Astrocyte of the cerebellum (primary cell): Measurements from ENCODE around the gene DCP2.

Source experiments
- DNase-seq: peaks from one replicate; pipeline ENCODE4 v3.0.0-alpha.2; 2011; ENCODE audit warnings: low read depth
- H3K4me3 ChIP-seq: 2 replicates; pipeline ENCODE4 v1.5.1; 2011; ENCODE audit warnings: mild to moderate bottlenecking, low read depth, low read length, moderate library complexity
- in situ Hi-C: cut with HindIII; loops from 2 replicates; pipeline ENCODE4 v1.10.0; 2017; ENCODE audit warnings: low sequenced_read_pairs
- TF ChIP-seq, protein P1 (sequence below): IDR thresholded peaks from 2 replicates; pipeline ENCODE4 v1.5.1; 2012; ENCODE audit warnings: low read length, low read depth, moderate library complexity, mild to moderate bottlenecking; ENCODE audit errors: missing control alignments

Gene DCP2

DNA sequence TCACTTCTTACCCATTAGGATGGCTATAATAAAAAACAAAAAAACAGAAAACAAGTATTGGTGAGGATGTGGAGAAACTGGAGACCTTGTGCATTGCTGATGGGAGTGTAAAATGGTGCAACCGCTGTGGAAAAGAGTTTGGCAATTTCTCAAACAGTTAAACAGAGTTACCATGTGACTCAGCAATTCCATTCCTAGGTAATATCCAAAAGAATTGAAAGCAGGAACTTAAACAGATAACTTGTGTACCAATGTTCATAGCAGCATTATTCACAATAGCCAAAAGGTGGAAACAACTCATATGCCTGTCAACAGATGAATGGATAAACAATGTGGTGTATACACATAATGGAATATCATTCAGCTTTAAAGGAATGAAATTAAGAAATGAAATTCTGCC, 28.9 kb downstream of the DCP2 start:
- H3K4me3 ChIP-seq, result no peak overlapping the region
- in situ Hi-C loops, result no loop called here
- TF ChIP-seq, protein P1, sequence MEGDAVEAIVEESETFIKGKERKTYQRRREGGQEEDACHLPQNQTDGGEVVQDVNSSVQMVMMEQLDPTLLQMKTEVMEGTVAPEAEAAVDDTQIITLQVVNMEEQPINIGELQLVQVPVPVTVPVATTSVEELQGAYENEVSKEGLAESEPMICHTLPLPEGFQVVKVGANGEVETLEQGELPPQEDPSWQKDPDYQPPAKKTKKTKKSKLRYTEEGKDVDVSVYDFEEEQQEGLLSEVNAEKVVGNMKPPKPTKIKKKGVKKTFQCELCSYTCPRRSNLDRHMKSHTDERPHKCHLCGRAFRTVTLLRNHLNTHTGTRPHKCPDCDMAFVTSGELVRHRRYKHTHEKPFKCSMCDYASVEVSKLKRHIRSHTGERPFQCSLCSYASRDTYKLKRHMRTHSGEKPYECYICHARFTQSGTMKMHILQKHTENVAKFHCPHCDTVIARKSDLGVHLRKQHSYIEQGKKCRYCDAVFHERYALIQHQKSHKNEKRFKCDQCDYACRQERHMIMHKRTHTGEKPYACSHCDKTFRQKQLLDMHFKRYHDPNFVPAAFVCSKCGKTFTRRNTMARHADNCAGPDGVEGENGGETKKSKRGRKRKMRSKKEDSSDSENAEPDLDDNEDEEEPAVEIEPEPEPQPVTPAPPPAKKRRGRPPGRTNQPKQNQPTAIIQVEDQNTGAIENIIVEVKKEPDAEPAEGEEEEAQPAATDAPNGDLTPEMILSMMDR, result no peak
- DNase-seq, result no peak

DNA sequence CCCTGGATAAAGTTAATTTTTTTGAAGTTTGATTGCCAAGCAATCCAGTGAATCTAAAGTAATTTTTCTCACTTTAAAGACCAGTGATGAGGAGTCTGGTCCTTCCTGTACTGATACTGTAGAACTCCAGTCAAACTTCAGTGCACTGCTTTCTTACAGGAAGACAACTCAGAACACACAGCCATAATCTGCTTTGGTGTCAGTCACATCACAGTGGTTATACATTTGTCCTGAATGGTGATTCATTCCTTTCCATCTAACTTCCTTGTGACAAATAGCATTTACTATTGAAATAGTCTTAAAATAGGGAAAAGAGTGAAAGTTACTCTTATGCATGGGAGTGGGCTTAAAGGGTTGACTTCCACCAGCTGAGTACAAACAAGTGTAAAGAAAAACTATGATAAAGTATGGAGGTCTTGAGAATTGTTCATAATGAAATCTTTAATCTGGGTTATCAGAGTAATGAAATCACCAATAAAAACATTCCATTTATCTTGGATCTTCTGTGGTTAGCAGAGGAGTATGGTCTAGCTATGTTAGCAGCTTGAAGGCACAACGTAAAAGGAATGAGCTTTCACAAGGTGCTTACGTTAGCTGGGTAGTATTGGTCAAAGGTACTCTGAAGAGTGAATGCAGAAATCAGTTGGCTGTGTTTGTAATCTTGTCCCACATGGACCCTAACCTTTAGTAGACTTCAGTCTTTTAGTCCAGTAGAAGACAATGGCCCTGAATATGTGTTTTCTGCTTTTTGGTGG, 41.5 kb downstream of the DCP2 start:
- DNase-seq, result no peak
- H3K4me3 ChIP-seq, result no peak overlapping the region
- in situ Hi-C loops, result no loop called here
- TF ChIP-seq, protein P1, result no peak

DNA sequence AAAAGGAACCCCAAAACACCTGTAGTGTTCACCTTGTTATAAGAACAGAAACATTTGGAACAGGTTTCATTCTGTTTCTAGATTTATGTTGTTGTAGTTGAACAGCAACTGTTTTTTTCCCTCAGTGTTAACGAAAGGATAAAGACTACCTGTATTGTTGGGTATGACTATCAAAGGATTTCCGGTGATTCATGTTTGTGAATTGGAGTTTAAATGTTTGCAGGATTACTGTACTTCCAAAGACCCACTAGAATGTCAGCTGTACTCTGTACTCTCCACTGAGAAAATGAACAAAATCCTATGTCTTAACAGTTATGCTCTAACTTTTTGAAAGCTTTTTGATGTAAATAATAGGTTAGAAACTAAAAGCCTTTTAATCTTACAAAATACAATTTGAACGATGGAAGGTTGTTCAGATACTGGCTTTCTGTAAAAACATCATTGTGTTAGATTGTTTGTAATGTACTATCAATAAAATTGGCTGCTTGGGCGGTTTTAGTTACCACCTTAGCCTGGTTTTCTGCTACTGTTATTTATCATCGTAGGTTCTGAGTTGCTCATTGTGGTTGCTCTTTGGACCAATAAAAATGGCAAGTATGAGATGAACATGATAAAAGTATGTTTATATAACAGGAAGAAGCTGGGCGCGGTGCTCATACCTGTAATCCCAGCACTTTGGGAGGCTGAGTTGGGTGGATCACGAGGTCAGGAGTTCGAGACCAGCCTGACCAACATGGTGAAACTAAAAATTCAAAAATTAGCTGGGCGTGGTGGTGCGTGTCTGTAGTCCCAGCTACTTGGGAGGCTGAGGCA, 44.1 kb downstream of the DCP2 start:
- TF ChIP-seq, protein P1, result no peak
- in situ Hi-C loops, result no loop called here

DNA sequence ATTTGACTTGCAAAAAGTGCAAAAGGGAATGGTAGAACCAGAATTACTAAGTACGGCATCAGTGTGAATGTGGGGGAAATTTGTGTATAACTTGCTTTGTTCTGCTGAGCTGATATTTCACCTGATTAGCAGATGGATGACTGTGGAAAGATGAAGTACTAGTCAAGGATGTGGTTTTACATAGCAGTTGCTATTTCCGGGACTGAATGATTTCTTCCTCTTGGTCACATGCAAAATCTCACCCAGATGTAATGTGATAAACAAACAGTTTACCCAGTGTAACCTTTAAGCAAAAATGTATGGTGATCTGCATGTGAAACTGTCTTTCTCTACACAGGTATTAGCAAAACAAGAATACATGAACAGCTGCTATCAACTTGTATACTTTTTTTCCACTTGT, 46.1 kb downstream of the DCP2 start:
- TF ChIP-seq, protein P1, result no peak
- H3K4me3 ChIP-seq, result no peak overlapping the region
- in situ Hi-C loops, result no loop called here
- DNase-seq, result no peak

More for the DNA sequence above, 44.1 kb downstream of the DCP2 start:
- no peak overlapping the region for H3K4me3 ChIP-seq
- DNase-seq, result peak; percentile 67

DNA sequence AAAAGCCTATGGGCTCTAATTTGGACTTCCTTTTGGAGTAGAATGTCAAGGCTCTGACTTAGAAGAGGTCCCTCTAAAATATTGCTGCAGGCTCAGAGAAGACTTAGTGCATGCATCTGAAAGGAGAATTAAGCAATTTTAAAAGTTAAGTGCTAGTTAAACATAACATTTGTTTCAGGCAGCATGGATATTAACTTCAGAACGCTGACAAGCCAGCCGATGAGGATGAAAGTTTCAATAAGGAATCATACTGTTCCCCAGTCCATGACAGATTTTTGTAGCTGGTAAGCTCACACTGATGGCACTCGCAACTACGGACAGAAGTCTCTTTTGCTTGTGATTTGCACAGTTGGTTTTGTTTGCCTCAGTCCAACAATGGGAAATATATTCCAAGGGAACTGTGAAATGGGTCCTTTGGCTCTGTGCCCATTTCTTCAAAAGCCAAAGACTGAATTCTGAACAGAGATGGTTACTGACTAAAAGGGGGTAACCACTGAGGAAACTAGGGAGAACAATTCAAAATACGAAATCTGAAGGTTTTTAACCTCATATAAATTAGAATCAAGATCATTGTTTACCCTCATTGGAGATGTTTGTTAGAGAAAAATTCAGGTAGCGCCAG, 47.6 kb downstream of the DCP2 start:
- DNase-seq, result no peak

DNA sequence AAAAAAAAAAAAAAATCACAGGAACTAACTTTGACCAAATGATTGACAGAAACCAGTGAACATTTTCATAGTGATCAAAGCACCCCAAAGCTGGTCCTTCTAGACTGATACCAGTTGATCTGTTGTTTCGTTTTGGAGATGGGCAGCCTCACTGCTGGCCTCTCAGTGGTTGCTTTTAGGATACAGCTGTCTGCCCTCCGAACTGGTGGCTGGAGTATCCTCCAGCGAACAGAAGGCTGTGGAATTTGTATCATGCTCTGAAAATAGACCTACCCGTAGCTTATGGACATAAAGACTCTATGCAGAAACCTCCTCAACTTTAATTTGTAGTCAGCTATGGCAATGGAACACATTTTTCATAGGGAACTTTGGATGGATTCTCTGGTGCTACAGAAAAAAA, 49.0 kb downstream of the DCP2 start:
- no peak for DNase-seq
- H3K4me3 ChIP-seq, result no peak overlapping the region
- TF ChIP-seq, protein P1, result no peak
- in situ Hi-C loops, result no loop called here

More for the DNA sequence above, 47.6 kb downstream of the DCP2 start:
- TF ChIP-seq, protein P1, result no peak
- H3K4me3 ChIP-seq, result no peak overlapping the region
- in situ Hi-C loops, result no loop called here
